GM12878 (cell line): Measurements from ENCODE around the gene CEBPG.

Source experiments
- CHD2 ChIP-seq: IDR thresholded peaks from 2 replicates; pipeline ENCODE4 v1.6.1; 2011; ENCODE audit warnings: low read depth, low read length, improper control_type of control experiment, borderline replicate concordance
- CTCF ChIP-seq, 3 experiments: IDR thresholded peaks in 2 of 3; conservative IDR thresholded peaks in 1 of 3; 2 replicates each; pipeline ENCODE4 v1.5.1; 2011; ENCODE audit warnings: low read depth in 3 of 3, low read length in 3 of 3, mild to moderate bottlenecking in 3 of 3, control low read depth in 2 of 3, moderate library complexity in 2 of 3, inconsistent platforms in 1 of 3, mixed read lengths in 1 of 3; ENCODE audit not compliant: control insufficient read depth in 2 of 3, insufficient read depth in 1 of 3; ENCODE audit errors: extremely low read depth in 1 of 3
- MXI1 ChIP-seq: fragments of 150-350 bp; IDR thresholded peaks from 2 replicates; pipeline ENCODE4 v1.6.1; 2011; ENCODE audit warnings: low read depth, mild to moderate bottlenecking, inconsistent platforms, low read length, improper control_type of control experiment

- TF ChIP-seq MXI1 (no peak), CHD2 (no peak), CTCF (IDR thresholded peaks at IDR 0.05 in 2 of 3, conservative IDR thresholded peaks at IDR 0.05 in 1 of 3; ENCODE audit: control insufficient read depth in 2 of 3, extremely low read depth in 1 of 3, insufficient read depth in 1 of 3, low read depth in 3 of 3, low read length in 3 of 3) (no peak)
Observed at GRCh38 chr19:33381101-33381500, 7.6 kb downstream of the CEBPG start.
